Measurements from ENCODE around the gene CNOT10.
A peak's percentile ranks its signal among the peaks of the same experiment; 100 is the strongest.
"Not testable (repeated sequence)": the region's sequence is repeated elsewhere in the genome, so short reads cannot be mapped to it uniquely, and the experiment has no call there.

The CNOT10 gene, protein sequence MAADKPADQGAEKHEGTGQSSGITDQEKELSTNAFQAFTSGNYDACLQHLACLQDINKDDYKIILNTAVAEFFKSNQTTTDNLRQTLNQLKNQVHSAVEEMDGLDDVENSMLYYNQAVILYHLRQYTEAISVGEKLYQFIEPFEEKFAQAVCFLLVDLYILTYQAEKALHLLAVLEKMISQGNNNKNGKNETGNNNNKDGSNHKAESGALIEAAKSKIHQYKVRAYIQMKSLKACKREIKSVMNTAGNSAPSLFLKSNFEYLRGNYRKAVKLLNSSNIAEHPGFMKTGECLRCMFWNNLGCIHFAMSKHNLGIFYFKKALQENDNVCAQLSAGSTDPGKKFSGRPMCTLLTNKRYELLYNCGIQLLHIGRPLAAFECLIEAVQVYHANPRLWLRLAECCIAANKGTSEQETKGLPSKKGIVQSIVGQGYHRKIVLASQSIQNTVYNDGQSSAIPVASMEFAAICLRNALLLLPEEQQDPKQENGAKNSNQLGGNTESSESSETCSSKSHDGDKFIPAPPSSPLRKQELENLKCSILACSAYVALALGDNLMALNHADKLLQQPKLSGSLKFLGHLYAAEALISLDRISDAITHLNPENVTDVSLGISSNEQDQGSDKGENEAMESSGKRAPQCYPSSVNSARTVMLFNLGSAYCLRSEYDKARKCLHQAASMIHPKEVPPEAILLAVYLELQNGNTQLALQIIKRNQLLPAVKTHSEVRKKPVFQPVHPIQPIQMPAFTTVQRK

DNA sequence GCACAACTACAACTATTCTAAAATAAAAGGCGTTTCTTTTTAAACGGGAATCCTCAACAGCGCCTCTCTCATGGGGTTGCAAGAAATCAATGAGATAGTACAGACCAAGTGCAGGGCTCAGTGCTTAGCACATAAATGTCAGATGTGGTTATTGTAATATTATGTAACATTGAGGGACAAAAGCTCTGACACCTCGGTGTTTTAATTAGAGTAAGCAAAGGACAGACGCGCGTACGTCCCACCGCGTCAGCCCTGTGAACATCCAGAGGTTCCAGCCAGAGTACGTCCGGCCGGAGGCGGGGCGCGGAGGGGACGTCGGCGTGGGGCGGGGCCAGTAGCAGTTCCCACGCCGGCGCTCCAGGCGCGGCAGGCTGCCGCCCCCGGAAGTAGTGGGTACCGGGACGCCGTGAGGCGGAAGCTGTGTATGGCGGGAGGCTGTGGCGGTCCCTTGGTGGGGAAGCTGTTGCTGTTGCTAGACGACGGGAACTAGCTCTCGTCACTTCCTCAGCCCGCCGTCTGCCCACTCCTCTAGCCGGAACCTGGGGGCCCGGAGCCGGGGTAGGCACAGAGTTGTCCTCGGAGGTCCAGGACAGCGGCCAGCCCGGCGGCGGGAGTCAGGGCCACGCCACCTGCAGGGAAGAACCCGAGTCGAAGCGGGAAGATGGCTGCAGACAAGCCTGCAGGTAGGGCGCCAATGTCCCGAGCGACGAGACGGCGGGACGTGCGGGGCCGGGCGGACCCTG, at the start of gene CNOT10:
Gene CNOT10 (plus strand): TSS at position 389 of the 743 bp plus-strand sequence. CDS start 273 bp downstream, at position 662.
- DNase-seq (ENCODE audit: low read depth) = peak; percentile 71
- H3K4me3 ChIP-seq (ENCODE audit: low read depth, low read length) = peak within 1 kb of the TSS; percentile 89

DNA sequence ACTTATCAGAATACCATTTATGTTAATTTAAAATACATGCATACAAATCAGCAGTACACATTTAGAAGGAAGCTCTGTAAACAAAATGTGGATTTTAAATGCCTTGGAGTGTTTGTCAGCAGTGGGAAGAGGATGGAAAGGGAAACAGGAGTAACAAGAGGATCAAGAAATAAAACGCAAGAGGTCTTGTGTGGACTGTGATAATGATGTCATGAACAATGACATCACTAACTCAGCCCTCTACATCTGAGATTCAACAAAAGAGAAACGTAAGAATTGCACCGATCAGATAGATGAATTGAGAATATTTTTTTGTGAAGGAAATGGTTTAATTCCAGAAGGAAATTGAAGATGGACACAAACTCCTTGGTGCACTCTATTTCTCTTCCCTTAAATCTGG, 44.0 kb upstream of the CNOT10 start:
- no peak overlapping the region for H3K4me3 ChIP-seq (ENCODE audit: low read depth, low read length)
- DNase-seq (ENCODE audit: low read depth) = no peak

DNA sequence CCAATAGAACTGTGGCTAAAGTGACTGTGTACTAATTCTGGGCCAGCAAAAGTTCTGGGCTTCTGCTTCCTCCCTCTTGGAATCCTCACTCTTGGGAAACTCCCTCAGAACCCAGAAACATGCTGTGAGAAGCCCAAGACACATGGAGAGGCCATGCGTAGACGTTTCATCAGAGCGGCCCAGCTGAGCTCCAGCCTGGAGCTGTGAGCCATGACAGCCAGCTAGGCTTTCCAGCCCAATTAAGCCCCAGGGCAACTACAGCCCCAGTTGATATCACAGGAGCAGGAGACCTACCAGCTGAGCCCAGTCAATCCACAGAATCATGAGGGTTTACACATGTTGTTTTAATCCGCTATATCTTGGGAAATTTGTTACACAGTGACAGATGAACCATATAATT, 43.6 kb upstream of the CNOT10 start:
- no peak for DNase-seq (ENCODE audit: low read depth)
- H3K4me3 ChIP-seq (ENCODE audit: low read depth, low read length) = no peak overlapping the region

DNA sequence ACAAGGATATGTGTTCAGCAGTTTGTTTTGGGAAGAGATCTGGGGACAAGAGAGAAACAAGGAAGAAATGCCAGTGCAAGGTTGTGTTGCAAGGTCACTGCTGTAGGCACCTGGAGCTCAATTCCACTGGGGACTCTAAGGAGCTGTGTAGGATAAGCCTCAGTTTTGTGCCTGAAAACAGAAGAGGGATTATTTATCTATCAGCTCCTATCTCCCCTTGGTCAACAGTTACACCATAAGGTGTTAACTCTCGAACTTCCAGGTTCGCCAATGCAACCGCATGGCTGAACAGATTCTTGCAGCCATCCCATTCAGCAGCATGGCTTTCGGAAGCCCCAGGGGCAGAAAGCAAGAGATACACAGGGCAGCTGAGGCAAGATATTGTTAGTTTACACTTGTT, 41.6 kb upstream of the CNOT10 start:
- no peak for DNase-seq (ENCODE audit: low read depth)
- no peak overlapping the region for H3K4me3 ChIP-seq (ENCODE audit: low read depth, low read length)

DNA sequence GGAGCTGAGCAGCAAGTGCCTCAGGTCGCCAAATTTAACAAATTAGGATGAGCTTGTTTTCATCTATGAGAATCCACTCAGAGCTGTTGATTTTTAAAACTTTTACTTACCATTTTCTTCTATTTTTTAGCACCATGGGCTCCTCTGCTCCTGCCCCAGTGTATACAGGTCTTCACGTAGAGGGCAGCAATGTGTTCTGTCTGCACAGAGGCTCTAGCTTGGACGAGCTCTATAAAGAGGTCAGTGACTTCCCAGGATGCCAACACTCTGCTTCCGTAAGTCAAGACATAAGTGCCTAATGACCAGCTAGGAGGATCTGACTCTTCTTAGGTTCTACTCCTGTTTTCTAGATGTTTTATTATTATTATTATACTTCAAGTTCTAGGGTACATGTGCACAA, 41.2 kb upstream of the CNOT10 start:
- no peak for DNase-seq (ENCODE audit: low read depth)
- no peak overlapping the region for H3K4me3 ChIP-seq (ENCODE audit: low read depth, low read length)

DNA sequence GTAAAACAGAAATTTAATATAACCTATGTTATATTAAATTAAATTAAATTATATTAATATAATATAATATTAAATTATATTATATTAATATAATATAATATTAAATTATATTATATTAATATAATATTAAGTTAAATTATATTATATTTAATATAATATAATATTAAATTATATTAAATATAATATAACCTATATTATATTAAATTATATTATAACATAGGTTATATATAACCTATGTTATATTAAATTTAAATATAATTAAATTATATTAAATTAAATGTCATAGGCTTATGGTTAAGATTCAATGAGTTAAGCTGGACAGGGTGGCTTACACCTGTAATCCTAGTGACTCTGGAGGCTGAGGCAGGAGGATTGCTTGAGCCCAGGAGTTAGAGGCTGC, 40.6 kb upstream of the CNOT10 start:
- no peak for DNase-seq (ENCODE audit: low read depth)

DNA sequence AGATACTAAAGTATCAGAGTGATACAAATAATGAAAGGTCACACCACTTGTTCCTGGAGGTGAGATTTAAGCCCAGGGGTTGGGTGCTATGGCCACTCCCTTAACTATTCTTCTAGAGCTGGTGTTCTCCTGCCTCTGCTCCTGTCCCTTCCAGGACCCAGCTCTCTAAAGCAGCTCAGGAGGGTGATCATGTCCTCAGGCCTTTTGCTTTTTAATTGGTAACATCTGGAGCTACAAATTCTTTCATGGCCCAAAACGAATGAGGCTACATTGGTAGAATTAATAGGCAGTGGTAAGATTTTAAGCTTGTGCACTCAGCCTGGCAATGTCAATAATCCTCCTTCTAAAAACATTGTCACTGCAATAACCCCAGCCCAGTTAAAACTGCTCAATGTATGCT, 38.2 kb upstream of the CNOT10 start:
- DNase-seq (ENCODE audit: low read depth) = no peak
- H3K4me3 ChIP-seq (ENCODE audit: low read depth, low read length) = no peak overlapping the region

More for the DNA sequence above, 40.6 kb upstream of the CNOT10 start:
- no peak overlapping the region for H3K4me3 ChIP-seq (ENCODE audit: low read depth, low read length)

DNA sequence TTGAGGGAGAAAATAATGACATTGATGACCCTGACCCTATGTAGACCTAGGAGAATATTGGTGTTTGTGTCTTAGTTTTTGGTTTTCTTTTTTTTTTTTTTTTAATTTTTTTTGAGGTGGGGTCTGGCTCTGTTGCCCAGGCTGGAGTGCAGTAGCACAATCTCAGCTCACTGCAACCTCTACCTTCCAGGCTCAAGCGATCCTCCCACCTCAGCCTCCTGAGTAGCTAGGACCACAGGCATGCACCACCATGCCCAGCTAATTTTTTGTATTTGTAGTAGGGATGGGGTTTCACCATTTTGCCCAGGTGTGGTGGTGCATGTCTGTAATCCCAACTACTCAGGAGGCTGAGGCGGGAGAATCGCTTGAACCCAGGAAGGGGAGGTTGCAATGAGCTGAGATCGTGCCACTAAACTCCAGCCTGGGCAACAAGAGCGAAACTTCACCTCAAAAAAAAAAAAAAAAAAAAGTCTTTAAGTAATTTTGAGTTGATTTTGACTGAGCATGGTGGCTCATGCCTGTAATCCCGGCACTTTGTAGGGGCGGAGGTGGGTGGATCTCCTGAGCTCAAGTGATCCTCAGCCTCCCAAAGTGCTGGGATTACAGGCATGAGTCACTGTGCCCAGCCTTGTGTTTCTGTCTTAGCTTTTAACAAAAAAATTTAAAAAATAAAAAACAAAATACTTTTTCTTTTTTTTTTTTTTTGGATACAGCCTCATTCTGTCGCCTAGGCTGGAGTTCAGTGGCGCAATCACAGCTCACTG, 32.5 kb upstream of the CNOT10 start:
- H3K4me3 ChIP-seq (ENCODE audit: low read depth, low read length); DNase-seq (ENCODE audit: low read depth): not testable (repeated sequence)

DNA sequence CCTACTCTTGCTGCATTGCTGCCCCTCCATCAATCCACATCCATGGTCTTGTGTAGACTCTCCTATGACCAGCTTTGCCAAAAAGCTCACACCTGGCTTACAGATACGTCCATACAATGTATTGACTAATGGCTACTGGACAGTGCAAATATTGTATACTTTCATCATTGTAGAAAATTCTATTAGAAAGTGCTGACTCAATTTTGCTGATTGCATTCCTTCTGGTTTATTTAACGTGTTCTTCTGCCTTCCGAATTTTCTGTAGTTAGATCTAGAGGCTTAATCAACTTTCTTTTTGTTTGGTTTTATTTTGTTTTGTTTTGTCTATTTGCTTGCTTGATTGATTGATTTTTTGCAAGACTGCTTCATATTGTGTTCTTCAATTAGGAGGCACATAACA, 29.8 kb upstream of the CNOT10 start:
- no peak for DNase-seq (ENCODE audit: low read depth)
- no peak overlapping the region for H3K4me3 ChIP-seq (ENCODE audit: low read depth, low read length)

DNA sequence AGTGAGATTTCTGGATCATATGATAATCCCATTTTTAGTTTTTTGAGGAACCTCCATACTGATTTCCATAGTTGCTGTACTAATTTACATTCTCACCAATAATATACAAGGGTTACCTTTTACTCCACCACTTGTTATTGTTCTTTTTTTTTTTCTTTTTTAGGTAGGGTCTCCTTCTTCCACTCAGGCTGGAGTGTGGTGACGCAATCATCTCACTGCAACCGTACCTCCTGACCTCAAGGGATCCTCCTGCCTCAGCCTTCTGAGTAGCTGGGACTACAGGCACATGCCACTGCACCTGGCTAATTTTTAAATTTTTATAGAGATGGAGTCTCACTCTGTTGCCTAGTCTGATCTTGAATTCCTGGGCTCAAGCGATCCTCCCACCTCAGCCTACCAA, 24.4 kb upstream of the CNOT10 start:
- no peak for DNase-seq (ENCODE audit: low read depth)
- H3K4me3 ChIP-seq (ENCODE audit: low read depth, low read length) = no peak overlapping the region

DNA sequence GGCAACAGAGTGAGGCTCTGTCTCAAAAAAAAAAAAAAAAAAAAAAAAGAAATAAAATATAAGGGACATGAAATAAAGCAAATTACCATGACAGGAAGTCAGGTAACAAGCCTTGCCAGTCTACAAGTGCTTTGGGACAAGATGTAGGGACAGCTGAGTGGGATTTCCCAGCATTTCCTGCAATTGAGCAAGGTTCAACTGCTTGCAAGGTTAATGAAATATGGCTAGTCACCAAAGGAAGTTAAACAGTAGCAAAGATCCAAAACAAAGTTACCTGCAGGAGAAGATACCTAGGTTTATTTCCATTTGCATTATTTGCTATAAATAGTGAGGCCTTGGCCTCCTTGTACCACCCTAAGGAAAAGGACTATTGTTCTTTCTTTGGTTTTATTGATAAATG, 22.3 kb upstream of the CNOT10 start:
- no peak for DNase-seq (ENCODE audit: low read depth)

DNA sequence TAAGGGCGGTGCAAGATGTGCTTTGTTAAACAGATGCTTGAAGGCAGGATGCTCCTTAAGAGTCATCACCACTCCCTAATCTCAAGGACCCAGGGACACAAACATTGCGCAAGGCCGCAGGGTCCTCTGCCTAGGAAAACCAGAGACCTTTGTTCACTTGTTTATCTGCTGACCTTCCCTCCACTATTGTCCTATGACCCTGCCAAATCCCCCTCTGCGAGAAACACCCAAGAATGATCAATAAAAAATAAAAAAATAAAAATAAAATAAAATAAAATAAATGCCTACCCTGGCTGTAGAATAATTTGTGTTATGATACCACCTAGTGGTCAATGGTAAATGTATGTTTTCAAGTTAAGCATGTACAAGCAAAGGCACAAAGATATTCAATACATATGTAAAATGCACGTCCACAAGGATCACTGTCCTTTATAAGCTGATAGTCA, 20.3 kb upstream of the CNOT10 start:
- not testable (repeated sequence) for H3K4me3 ChIP-seq (ENCODE audit: low read depth, low read length)
- DNase-seq (ENCODE audit: low read depth) = peak; percentile 3

More for the DNA sequence above, 22.3 kb upstream of the CNOT10 start:
- H3K4me3 ChIP-seq (ENCODE audit: low read depth, low read length) = no peak overlapping the region

DNA sequence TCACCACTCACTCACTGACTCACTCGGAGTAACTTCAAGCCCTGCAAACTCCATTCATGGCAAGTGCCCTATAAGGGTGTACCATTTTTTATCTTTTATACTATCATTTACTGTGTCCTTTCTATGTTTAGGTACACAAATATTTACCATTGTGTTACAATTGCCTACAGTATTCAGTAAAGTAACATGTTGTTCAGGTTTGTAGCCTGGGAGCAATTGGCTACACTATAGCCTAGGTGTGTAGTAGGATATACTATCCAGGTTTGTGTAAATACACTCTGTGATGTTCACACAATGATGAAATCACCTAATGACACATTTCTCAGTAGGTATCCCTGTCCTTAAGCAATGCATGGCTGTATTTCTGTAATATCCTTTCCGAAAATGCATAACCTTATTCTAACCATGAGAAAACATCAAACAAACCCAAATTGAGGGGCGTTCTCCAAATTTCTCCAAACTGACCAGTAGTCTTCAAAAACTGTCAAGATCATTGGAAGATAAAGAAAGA, 17.9 kb upstream of the CNOT10 start:
- H3K4me3 ChIP-seq (ENCODE audit: low read depth, low read length) = no peak overlapping the region
- no peak for DNase-seq (ENCODE audit: low read depth)

DNA sequence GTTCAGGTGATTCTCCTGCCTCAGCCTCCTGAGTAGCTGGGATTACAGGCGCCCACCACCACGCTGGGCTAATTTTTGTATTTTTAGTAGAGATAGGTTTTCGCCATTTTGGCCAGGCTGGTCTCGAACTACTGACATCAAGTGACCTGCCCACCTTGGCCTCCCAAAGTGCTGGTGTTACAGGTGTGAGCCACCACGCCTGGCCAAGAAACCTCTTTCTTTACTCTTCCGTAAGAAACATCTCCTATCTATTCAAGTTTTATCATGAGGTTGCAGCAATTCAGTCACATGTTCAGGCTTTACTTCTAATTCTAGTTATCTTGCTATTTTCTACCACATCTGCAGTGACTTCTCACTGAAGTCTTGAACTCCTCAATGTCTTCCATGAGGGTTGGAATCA, 15.8 kb upstream of the CNOT10 start:
- not testable (repeated sequence) for H3K4me3 ChIP-seq (ENCODE audit: low read depth, low read length); DNase-seq (ENCODE audit: low read depth)

DNA sequence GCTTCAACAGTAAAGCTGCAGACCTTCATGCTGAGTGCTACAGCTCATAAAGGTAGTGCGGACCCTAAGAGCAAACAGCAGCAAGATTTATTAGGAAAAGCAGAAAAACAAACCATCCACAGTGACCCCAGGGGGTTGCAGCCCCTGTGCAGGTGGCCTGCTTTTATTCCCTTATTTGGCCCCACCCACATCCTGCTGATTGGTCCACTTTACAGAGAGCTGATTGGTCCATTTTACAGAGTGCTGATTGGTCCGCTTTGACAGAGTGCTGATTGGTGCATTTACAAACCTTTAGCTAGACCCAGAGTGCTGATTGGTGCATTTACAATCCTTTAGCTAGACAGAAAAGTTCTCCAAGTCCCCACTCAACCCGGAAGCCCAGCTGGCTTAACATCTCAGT, 11.3 kb upstream of the CNOT10 start:
- not testable (repeated sequence) for DNase-seq (ENCODE audit: low read depth); H3K4me3 ChIP-seq (ENCODE audit: low read depth, low read length)

DNA sequence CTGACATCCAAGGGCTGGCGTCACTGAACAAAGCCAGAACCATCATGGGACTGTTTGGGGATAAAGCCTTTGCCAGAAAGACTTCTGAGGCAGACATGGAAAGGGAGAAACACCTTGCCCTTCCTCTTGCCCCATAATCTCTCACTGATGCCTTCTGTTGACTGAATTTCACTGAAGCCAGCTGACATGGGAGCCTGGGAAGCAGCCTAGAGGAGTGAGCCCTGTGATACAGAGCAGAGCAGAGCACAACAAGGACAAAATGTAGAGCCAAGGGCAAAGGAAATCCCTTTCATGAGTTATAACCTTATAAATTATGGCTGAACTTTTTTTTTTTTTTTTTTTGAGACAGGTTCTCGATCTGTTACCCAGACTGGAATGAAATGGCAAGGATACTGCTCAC, 9.8 kb upstream of the CNOT10 start:
- DNase-seq (ENCODE audit: low read depth) = no peak

DNA sequence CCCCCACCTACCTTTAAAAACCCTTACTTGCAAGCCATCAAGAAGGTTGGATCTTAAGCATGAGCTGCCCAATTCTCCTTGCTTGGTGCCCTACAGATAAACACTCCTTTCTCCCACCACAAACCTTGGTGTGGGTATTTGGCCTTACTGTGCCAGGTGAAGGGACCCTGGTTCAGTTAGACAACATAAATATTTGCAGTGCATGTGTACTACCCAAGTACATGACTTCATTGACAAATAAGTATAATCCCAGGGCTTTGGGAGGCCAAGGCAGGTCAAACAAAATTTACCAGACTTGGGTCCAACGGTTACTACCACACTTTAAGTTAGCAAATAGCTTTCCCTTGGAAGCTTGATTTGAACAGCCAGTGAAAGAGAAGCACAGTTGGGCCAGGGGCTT, 9.3 kb upstream of the CNOT10 start:
- DNase-seq (ENCODE audit: low read depth) = no peak
- H3K4me3 ChIP-seq (ENCODE audit: low read depth, low read length) = no peak overlapping the region

More for the DNA sequence above, 9.8 kb upstream of the CNOT10 start:
- H3K4me3 ChIP-seq (ENCODE audit: low read depth, low read length) = no peak overlapping the region

DNA sequence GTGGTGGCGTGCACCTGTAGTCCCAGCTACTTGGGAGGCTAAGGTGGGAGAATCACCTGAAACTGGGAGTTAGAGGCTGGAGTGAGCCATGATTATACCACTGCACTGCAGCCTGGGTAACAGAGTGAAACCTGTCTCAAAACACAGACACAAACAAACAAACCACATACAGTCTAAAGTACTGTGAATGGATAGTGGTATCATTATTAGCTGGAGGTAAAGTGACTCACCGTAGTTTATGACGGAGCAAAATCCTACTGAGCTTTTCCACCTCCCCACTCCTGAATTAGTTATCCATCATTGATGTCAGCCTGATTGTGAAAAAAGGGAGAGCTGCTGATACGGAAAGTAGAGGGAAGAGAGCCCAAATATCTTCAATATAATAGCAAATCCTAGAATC, 3.2 kb upstream of the CNOT10 start:
- H3K4me3 ChIP-seq (ENCODE audit: low read depth, low read length) = no peak overlapping the region

More for the DNA sequence above, 3.2 kb upstream of the CNOT10 start:
- DNase-seq (ENCODE audit: low read depth) = no peak

Measured in skeletal muscle cell (primary cell).